ENCODE results near the gene DMPK. TPM values are rescaled to one million over a fixed set of nuclear protein-coding genes. Genes with fewer than 3 reads are reported as not detected.

The DMPK gene
- total and polyA plus RNA-seq, 2 experiments from 2014 or later, result 9.8 to 24.0 TPM

DNA sequence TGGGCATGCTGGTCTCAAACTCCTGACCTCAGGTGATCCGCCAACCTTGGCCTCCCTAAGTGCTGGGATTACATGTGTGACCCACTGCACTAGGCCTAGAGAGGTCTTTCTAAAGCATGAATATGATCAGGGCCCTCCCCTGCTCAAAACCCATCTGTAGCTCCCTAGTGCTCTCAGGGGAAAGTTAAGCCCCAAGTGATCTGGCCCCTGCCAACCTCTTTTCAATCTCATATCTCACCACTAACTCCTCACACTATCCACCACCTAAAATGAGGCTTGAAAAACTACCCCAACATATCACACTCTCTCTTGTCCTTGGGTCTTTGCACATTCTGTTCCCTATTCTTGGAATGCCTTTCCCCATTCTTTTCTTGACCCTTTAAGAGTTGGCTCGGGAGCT is 12.3 kb upstream of the DMPK start:
- no peak overlapping the region; the same call in 2 of the 3 replicates for H3K4me3 Mint-ChIP-seq
- H3K36me3 ChIP-seq (ENCODE audit: insufficient read depth), result peaks cover 6% of the 10 kb centered on the region; the same call in 1 of the 2 replicates
- no peaks in the 10 kb centered on the region for H3K9me2 ChIP-seq (ENCODE audit: insufficient read depth)
- H2AFZ ChIP-seq, result no peak overlapping the region
- H3K9me3 Mint-ChIP-seq, result no peaks in the 10 kb centered on the region; the same call in 1 of the 3 replicates
- no peak overlapping the region for H3K4me3 ChIP-seq
- DNase-seq (ENCODE audit: low spot score) (no peak), ATAC-seq (no peak)
- H4K20me1 ChIP-seq (replicated peaks; ENCODE audit: insufficient read depth), result peaks cover 7% of the 10 kb centered on the region
- H3K4me1 Mint-ChIP-seq, result peaks cover 25% of the 10 kb centered on the region
- H3K4me2 ChIP-seq, result no peak overlapping the region
- peaks cover 17% of the 10 kb centered on the region for H3K27me3 Mint-ChIP-seq (ENCODE audit: insufficient read depth, low read depth, poor library complexity)
- H3K4me1 ChIP-seq (ENCODE audit: insufficient read depth), result peaks cover 6% of the 10 kb centered on the region
- no peaks in the 10 kb centered on the region for H3K27me3 ChIP-seq (ENCODE audit: insufficient read depth)
- H3K27ac Mint-ChIP-seq, result no peak overlapping the region
- peaks cover 4% of the 10 kb centered on the region; the same call in 1 of the 2 replicates for H3F3A ChIP-seq (replicated peaks; ENCODE audit: low read depth)
- peaks cover 10% of the 10 kb centered on the region for H3K36me3 Mint-ChIP-seq (ENCODE audit: low read depth)
- TF ChIP-seq, protein P1, sequence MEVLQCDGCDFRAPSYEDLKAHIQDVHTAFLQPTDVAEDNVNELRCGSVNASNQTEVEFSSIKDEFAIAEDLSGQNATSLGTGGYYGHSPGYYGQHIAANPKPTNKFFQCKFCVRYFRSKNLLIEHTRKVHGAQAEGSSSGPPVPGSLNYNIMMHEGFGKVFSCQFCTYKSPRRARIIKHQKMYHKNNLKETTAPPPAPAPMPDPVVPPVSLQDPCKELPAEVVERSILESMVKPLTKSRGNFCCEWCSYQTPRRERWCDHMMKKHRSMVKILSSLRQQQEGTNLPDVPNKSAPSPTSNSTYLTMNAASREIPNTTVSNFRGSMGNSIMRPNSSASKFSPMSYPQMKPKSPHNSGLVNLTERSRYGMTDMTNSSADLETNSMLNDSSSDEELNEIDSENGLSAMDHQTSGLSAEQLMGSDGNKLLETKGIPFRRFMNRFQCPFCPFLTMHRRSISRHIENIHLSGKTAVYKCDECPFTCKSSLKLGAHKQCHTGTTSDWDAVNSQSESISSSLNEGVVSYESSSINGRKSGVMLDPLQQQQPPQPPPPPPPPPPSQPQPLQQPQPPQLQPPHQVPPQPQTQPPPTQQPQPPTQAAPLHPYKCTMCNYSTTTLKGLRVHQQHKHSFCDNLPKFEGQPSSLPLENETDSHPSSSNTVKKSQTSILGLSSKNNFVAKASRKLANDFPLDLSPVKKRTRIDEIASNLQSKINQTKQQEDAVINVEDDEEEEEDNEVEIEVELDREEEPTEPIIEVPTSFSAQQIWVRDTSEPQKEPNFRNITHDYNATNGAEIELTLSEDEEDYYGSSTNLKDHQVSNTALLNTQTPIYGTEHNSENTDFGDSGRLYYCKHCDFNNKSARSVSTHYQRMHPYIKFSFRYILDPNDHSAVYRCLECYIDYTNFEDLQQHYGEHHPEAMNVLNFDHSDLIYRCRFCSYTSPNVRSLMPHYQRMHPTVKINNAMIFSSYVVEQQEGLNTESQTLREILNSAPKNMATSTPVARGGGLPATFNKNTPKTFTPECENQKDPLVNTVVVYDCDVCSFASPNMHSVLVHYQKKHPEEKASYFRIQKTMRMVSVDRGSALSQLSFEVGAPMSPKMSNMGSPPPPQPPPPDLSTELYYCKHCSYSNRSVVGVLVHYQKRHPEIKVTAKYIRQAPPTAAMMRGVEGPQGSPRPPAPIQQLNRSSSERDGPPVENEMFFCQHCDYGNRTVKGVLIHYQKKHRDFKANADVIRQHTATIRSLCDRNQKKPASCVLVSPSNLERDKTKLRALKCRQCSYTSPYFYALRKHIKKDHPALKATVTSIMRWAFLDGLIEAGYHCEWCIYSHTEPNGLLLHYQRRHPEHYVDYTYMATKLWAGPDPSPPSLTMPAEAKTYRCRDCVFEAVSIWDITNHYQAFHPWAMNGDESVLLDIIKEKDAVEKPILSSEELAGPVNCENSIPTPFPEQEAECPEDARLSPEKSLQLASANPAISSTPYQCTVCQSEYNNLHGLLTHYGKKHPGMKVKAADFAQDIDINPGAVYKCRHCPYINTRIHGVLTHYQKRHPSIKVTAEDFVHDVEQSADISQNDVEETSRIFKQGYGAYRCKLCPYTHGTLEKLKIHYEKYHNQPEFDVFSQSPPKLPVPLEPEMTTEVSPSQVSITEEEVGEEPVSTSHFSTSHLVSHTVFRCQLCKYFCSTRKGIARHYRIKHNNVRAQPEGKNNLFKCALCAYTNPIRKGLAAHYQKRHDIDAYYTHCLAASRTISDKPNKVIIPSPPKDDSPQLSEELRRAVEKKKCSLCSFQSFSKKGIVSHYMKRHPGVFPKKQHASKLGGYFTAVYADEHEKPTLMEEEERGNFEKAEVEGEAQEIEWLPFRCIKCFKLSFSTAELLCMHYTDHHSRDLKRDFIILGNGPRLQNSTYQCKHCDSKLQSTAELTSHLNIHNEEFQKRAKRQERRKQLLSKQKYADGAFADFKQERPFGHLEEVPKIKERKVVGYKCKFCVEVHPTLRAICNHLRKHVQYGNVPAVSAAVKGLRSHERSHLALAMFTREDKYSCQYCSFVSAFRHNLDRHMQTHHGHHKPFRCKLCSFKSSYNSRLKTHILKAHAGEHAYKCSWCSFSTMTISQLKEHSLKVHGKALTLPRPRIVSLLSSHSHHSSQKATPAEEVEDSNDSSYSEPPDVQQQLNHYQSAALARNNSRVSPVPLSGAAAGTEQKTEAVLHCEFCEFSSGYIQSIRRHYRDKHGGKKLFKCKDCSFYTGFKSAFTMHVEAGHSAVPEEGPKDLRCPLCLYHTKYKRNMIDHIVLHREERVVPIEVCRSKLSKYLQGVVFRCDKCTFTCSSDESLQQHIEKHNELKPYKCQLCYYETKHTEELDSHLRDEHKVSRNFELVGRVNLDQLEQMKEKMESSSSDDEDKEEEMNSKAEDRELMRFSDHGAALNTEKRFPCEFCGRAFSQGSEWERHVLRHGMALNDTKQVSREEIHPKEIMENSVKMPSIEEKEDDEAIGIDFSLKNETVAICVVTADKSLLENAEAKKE (CRISPR knock-in tag; IDR thresholded peaks at IDR 0.05), result no peak
- no peak for TF ChIP-seq CREB1 (CRISPR knock-in tag; IDR thresholded peaks at IDR 0.05; ENCODE audit: low read depth)
- TF ChIP-seq, protein P2, sequence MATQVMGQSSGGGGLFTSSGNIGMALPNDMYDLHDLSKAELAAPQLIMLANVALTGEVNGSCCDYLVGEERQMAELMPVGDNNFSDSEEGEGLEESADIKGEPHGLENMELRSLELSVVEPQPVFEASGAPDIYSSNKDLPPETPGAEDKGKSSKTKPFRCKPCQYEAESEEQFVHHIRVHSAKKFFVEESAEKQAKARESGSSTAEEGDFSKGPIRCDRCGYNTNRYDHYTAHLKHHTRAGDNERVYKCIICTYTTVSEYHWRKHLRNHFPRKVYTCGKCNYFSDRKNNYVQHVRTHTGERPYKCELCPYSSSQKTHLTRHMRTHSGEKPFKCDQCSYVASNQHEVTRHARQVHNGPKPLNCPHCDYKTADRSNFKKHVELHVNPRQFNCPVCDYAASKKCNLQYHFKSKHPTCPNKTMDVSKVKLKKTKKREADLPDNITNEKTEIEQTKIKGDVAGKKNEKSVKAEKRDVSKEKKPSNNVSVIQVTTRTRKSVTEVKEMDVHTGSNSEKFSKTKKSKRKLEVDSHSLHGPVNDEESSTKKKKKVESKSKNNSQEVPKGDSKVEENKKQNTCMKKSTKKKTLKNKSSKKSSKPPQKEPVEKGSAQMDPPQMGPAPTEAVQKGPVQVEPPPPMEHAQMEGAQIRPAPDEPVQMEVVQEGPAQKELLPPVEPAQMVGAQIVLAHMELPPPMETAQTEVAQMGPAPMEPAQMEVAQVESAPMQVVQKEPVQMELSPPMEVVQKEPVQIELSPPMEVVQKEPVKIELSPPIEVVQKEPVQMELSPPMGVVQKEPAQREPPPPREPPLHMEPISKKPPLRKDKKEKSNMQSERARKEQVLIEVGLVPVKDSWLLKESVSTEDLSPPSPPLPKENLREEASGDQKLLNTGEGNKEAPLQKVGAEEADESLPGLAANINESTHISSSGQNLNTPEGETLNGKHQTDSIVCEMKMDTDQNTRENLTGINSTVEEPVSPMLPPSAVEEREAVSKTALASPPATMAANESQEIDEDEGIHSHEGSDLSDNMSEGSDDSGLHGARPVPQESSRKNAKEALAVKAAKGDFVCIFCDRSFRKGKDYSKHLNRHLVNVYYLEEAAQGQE (IDR thresholded peaks at IDR 0.05; ENCODE audit: unreplicated experiment), result no peak
- H3K27ac ChIP-seq (ENCODE audit: low read depth), result no peak overlapping the region
- peaks cover 17% of the 10 kb centered on the region for H3K79me2 ChIP-seq (replicated peaks; ENCODE audit: insufficient read depth)

Measured in GM23338 (cell line).